HG02763 (cell line): ENCODE results near the gene NRM.
"Not testable (repeated sequence)": the region's sequence is repeated elsewhere in the genome, so short reads cannot be mapped to it uniquely, and the experiment has no call there.

Experiments used
- ATAC-seq: cut with Tn5 transposase; IDR thresholded peaks from one replicate; pipeline ENCODE4 v1.9.1; 2021; ENCODE audit warnings: mild to moderate bottlenecking, moderate library complexity; ENCODE audit not compliant: unreplicated experiment

Gene NRM

GRCh38 chr6:30690403-30691207 lies at the start of gene NRM:
TSS of gene NRM (minus strand) at chr6:30690984. CDS start at chr6:30690974, 10 bp downstream.
- ATAC-seq: peak; percentile 37

- no peak for ATAC-seq
Observed at GRCh38 chr6:30740540-30740870, 49.7 kb upstream of the NRM start.

GRCh38 chr6:30738532-30738931 lies 47.7 kb upstream of the NRM start:
- no peak for ATAC-seq

GRCh38 chr6:30735668-30736314 lies 45.0 kb upstream of the NRM start:
- no peak for ATAC-seq

- no peak for ATAC-seq
Observed at GRCh38 chr6:30732237-30732943, 41.6 kb upstream of the NRM start.

GRCh38 chr6:30730601-30731435 lies 40.0 kb upstream of the NRM start:
- ATAC-seq: no peak

GRCh38 chr6:30727920-30728553 lies 37.3 kb upstream of the NRM start:
- no peak for ATAC-seq

- no peak for ATAC-seq
Observed at GRCh38 chr6:30726506-30727413, 36.0 kb upstream of the NRM start.

- no peak for ATAC-seq
Observed at GRCh38 chr6:30725713-30726505, 35.1 kb upstream of the NRM start.

GRCh38 chr6:30724906-30725667 lies 34.3 kb upstream of the NRM start:
- no peak for ATAC-seq

- ATAC-seq: not testable (repeated sequence)
Observed at GRCh38 chr6:30723843-30724741, 33.3 kb upstream of the NRM start.

GRCh38 chr6:30723159-30723842 lies 32.5 kb upstream of the NRM start:
- not testable (repeated sequence) for ATAC-seq

- ATAC-seq: no peak
Observed at GRCh38 chr6:30722280-30723112, 31.7 kb upstream of the NRM start.

- ATAC-seq: not testable (repeated sequence)
Observed at GRCh38 chr6:30722025-30722279, 31.2 kb upstream of the NRM start.

- peak; percentile 31 for ATAC-seq
Observed at GRCh38 chr6:30721198-30722024, 30.6 kb upstream of the NRM start.
